Measurements from ENCODE around the gene PPP1R12B.
A peak's percentile ranks its signal among the peaks of the same experiment; 100 is the strongest.
"Not testable (repeated sequence)": the region's sequence is repeated elsewhere in the genome, so short reads cannot be mapped to it uniquely, and the experiment has no call there.

Gene PPP1R12B

GRCh38 chr1:202588503-202589189 lies 240.1 kb downstream of the PPP1R12B start:
- no peak for DNase-seq

DNA sequence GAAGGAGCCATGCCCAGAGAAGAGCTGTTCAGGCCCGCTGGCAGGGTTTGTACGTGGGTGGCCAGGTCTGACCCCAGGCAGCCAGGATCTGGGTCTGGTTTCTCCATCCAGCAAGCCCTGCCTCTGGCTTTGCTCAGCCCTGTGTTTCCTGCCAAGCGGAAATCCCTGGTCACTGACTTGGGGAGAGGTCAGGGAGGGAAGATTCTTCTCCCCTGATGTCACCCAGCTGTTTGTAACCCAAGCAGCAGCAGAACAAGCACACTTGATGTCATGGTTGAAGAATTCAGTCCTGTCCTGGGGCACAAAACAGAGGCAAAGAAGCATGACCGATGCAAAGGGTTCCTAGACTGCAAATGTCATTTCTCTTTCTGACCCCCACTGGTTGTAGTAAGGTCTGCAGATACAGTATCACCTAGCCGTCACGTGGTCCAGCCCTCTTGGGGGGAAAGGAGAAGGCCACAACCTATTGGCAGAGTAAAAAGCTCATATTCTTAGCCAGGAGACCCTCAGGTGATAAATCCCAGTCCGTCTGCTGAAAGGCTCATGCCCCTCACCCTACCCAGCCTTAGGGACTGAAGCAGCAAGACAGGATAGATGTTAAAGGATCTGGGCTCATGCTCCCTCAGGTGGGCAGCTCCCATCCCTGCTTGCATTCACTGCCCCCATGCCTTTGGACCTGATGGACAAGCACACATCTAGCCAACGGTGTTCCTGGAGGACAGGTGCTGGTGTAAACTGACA lies 240.9 kb downstream of the PPP1R12B start:
- DNase-seq = no peak

GRCh38 chr1:202590126-202590525 lies 241.6 kb downstream of the PPP1R12B start:
- no peak for DNase-seq

GRCh38 chr1:202590975-202591411 lies 242.5 kb downstream of the PPP1R12B start:
- DNase-seq = no peak

DNA sequence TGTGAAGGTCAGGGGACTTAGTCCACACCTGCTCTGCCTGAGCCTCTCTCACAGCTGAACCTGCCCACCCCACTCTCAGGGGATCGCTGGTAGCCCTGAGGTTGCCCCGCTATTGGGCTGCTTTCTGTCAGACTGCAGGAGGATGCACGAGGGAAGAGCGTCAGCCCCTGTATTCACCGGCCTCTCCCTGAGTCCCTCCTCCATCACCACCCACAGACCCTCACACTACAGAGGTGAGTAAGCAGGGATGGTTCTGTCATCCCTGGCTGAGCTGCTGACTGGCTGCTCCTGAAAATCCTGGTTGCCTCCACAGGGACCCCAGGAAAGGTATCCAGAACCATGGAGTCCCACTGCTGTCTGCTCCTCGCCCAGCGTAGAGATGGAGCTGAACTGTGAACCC lies 243.0 kb downstream of the PPP1R12B start:
- no peak for DNase-seq

DNA sequence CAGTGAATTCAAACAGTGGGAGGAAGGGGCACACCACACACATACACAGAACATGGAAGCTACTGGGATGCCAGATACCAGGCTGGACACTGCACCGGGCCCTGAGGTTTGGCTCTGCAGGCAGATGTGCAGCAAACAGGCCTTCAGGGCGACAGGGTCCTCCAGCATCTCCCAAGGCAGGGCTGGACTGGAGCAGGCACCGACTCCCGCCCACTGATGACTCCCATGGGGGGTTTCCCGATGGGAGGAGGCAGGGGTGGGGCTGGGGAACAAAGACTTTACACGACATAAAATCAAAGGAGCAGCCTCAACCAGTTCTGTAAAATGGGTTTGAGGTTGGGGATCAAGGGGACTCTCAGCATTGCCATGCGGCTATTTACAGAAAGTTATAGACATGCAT lies 243.6 kb downstream of the PPP1R12B start:
- DNase-seq = no peak

DNA sequence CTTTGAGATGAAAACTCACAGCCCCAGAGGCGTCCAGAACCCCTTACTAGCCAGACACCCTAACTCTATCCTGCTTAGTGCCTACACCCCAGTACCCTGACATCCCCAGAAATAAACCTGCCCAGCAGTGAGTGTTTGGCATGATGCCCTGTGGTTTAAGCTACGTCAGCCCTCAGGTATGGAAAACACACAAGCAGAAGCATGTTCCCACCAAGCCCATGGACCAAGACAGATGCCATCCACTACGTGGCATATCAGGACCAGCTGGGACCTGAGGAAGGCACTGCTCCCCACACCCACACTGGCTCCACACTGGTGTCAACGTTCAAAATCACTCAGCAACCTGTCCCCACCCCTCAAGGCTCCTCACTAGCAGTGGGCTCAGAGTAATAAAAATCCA lies 245.3 kb downstream of the PPP1R12B start:
- no peak for DNase-seq

- no peak for DNase-seq
These were observed 248.1 kb downstream of the PPP1R12B start for GRCh38 chr1:202596638-202597037.

- DNase-seq = no peak
These were observed 248.7 kb downstream of the PPP1R12B start for GRCh38 chr1:202597090-202597761.

- peak; percentile 11 for DNase-seq
These were observed 251.4 kb downstream of the PPP1R12B start for GRCh38 chr1:202599669-202600431.

GRCh38 chr1:202600432-202601041 lies 252.0 kb downstream of the PPP1R12B start:
- DNase-seq = no peak

DNA sequence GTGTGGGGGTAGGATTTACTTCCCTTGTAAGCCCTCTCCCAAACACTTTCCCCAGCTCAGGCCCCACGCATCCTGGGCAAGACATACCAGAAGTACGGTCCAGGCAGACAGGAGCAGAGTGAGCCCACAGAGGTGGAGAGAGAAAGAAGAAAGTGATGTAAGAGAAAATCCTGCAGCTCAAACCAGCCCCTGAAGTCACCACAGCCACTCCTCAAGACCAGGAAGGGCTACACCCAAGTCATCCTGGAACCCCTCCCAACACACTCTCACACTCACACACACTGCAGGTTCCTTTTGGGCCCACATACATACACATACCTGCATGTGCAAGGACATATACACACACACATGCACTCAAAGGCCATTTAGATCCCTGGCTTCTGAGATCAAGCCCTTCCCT lies 254.9 kb downstream of the PPP1R12B start:
- DNase-seq = no peak

DNA sequence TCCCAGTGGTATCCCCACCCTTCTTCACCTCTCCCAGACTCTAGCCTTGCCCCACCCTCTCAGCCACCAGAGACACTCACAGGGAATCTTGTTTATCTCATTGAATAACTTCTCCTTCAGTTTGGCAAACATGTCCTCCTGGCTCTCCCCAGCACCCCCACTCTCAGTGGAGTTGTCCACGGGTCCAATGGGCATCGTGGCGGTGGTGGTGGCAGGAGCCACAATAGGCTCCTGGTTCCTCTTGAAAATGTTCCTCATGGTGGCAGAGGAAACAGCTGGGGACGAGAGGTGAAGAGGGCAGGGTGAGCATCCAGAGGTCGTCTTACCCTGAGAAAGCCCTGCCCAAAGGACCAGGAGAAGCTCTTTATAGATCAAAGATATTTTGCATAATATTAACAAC lies 257.0 kb downstream of the PPP1R12B start:
- no peak for DNase-seq

GRCh38 chr1:202612036-202612435 lies 263.5 kb downstream of the PPP1R12B start:
- not testable (repeated sequence) for DNase-seq

DNA sequence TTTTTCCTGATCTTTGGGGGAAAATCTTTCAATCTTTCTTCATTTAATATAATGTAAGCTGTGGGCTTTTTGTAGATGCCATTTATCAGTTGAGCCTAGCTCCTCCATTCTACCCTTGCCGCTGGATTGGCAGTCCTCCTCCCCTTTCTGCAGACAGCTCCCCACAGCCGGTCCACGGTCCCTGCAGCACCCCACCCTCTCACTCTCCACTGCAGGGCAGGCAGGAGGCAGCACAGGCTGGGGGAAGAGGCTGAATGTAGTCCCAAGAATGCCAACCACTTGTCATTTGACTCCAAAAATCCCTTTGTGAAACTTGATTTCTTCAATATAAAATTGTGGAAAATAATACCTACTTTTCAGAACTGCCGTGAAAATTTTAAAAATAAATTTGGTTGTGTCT lies 265.1 kb downstream of the PPP1R12B start:
- no peak for DNase-seq

DNA sequence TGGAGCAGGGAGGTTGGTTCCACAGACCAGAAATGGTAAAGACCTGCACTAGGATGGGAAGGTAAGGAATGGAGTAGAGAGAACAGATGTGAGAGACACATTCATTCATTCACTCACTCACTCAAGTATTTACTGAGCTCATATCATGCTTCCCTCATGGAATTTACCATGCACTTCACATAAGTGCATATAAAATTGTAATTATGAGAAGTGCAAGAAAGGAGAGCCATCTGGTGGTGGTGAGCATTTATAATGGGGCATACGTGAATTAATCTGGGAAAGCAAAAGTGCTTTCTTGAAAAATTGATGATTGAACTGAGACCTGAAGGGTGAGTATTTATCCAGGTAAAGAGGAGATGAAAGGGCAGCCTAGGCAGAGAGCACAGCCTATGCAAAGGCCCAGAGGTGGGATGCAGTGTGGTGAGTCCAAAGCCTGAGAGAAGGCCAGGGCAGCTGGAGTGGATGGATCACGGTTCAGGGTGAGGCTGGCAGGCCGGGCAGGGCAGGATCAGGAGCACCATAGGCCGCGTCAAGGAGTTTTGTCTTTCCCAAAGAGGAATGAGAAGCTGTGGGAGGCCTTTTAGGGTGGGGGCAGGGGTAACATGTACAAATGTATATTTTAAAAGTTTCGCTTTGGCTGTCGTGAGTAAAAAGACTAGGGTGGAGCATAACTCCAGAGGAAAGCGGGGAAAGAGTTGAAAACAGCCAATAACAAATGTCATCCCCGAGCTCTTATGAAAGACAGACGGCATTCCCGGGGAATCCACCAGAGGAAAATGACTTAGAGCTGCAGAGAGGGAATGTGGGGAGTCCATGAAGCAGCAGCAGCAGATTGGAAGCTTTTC lies 266.1 kb downstream of the PPP1R12B start:
- DNase-seq = not testable (repeated sequence)

DNA sequence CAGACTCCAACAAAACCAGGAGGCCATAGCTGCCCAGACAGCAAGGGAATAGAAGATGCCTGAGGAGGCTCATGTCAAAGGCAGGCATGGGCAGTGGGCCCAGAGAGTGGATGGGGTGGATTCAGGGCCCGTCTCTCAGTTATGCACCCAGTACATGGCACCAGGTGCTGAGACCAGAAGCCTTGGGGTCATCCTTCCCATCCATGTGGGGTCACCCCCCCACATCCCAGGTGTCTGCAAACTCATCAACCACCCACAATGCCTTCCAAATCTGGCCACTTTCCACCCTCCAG lies 266.7 kb downstream of the PPP1R12B start:
- not testable (repeated sequence) for DNase-seq

DNA sequence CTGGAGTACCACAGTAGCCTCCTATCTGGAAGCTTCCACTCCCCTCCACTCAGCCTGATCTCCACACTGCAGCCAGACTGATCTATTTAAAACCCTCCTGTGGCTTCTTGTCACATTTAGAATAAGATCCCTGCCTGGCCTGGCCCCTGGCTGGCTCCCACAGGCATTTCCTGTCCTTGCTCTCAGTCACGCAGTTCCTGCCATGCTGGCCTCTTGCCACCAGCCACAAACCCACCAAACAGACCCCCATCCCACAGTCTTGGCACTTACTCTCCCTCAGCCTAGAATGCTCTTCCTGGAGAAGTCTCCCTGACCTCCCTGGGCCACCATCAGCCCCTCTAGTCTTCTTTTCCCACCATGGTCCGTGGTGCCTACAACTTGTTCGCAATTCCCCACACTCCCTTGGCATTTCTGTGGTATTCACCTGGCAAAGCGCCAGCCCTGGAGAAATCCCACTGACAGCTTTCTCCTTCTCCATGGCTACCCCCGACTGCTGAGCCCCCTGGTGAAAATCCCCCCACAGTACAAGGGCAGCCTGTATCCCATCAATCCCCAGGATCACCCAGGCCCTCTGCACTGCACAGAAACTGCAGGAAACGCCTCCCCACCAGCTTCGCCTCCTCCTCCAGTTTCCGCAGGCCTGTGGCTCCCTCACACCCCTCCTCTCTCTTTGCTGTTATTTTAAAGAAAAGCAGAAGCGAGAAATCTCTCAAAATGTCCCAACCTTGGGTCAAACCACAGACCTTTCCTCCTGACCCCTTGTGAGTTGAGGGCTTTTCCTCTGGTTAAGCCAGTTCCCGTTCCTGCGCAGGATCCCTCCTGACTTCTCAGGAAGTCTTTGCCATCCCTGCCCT lies 267.2 kb downstream of the PPP1R12B start:
- no peak for DNase-seq

- DNase-seq = no peak
These were observed 267.9 kb downstream of the PPP1R12B start for GRCh38 chr1:202616355-202616915.

DNA sequence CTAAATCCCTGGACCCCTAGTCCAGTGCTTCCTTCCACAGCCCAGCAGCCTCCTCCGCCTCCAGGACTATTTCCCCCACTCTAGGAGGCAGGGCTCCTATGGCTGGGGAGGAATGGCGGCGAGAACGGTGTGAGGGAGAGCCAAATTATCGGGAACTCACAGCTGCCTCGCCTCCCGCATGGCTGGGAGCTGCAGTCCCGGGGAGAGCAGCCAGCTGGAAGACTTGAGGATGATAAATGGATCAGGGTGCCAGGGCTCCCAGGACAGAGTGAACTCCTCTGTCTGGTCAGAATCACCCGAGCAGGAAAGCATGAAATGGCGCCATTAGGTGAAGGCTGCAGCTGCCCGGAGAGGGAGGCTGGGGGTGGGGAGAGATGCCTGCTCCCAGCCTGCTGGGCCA lies 270.5 kb downstream of the PPP1R12B start:
- not testable (repeated sequence) for DNase-seq

DNA sequence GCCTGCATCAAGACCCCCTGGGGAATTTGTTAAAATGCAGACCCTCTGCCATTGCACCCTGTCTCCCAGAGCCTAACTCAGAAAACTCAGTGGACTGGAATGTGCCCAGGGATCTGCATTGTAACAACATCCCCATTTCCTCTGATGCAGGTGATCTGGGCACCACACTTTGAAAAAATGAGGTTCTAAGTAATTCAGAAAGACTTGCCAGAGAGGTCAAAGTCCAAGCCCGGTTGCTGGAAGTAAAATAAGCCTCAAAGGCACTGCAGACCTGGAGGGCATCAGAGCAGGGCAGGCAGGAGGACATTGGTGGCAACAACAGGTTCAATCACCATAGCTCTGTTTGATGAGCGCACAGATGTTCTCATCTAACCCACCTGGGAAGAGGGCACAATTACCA lies 271.0 kb downstream of the PPP1R12B start:
- DNase-seq = no peak

Measured in stimulated activated CD4-positive, alpha-beta T cell treated with anti-CD3 and anti-CD28 coated beads, Interleukin-4, amount 100 ng/mL, for 24 hours (primary cell).